Measurements from ENCODE around the gene CDH13. TPM values are rescaled to one million over a fixed set of nuclear protein-coding genes. Genes with fewer than 3 reads are reported as not detected.

The CDH13 gene
- total RNA-seq, 2 donors from 2014 or later: 2.4 to 6.3 TPM

GRCh38 chr16:82601989-82602640, 24.7 kb upstream of the CDH13 start:
- Histone ChIP-seq H3K4me1 (no peaks in the 10 kb centered on the region), H3K27me3 (no peaks in the 10 kb centered on the region), H3K4me3 (no peak overlapping the region), H3K36me3 (no peaks in the 10 kb centered on the region), H3K9ac (ENCODE audit: low read depth in 2 of 2, low read length in 2 of 2) (no peak overlapping the region), H3K9me3 (no peaks in the 10 kb centered on the region), H3K27ac (no peak overlapping the region)
- intact Hi-C loops (cut with DNase I): no loop called here
- no peak for TF ChIP-seq CTCF (IDR thresholded peaks at IDR 0.05)
- DNase-seq: no peak

GRCh38 chr16:82603784-82604411, 22.9 kb upstream of the CDH13 start:
- H3K4me1 ChIP-seq: no peaks in the 10 kb centered on the region
- H3K9me3 ChIP-seq: no peaks in the 10 kb centered on the region
- H3K27ac ChIP-seq: no peak overlapping the region
- no peaks in the 10 kb centered on the region for H3K27me3 ChIP-seq
- no peak overlapping the region for H3K9ac ChIP-seq (ENCODE audit: low read depth in 2 of 2, low read length in 2 of 2)
- no peak overlapping the region for H3K4me3 ChIP-seq
- peak; percentile 29 for DNase-seq
- TF ChIP-seq CTCF (IDR thresholded peaks at IDR 0.05): peak; percentile 54
- intact Hi-C loops (cut with DNase I): no loop called here
- H3K36me3 ChIP-seq: no peaks in the 10 kb centered on the region

DNA sequence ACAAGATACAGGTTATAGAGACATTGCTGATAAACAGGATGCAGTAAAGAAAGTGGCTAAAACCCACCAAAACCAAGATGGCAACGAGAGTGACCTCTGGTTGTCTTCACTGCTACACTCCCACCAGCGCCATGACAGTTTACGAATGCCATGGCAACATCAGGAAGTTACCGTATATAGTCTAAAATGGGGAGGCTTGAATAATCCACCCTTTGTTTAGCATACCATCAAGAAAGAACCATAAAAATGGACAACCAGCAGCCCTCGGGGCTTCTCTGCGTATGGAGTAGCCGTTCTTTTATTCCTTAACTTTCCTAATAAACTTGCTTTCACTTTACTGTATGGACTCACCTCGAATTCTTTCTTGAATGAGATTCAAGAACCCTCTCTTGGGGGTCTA, 21.7 kb upstream of the CDH13 start:
- TF ChIP-seq CTCF (IDR thresholded peaks at IDR 0.05): no peak
- Histone ChIP-seq H3K9ac (ENCODE audit: low read depth in 2 of 2, low read length in 2 of 2) (no peak overlapping the region), H3K36me3 (no peaks in the 10 kb centered on the region), H3K4me3 (no peak overlapping the region), H3K9me3 (no peaks in the 10 kb centered on the region), H3K27me3 (no peaks in the 10 kb centered on the region), H3K27ac (no peak overlapping the region), H3K4me1 (no peaks in the 10 kb centered on the region)
- no peak for DNase-seq
- intact Hi-C loops (cut with DNase I): no loop called here

DNA sequence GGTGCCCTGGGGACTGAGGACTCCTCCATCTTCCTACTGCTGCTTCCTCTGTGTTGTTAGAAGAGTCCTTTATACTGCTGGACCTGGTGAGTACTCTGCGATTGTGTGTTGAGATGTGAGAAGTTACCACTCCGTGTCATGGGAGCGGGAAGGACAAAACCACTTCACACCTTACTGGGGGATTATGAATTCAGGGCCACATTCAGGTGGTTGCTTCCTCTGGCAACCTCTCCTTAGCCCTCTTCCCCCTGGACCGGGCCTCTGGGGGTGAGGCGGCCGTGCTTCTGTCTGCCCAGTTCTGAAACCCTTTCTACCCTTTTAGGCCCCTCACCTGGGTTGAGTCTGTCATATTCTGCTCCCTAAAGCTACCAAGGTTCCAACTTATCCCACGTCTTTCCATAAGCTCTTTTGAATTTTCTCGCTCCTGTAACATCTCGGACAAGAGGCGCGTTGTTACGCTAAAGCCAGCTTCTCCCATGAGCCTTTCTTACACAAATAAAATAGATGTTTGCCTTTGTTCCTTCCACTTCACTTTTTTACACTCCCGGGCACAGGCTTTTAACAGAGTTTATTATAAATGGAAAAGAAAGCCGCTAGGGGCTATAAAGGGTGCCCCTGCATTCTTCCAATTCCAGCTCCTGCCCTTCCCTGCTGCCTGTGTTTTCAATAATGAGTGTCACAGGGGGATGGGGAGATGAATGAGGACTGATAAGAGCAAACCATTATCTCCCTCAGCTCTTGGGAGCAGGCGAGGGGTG, 20.7 kb upstream of the CDH13 start:
- TF ChIP-seq CTCF (IDR thresholded peaks at IDR 0.05): no peak
- Histone ChIP-seq H3K9ac (ENCODE audit: low read depth in 2 of 2, low read length in 2 of 2) (no peak overlapping the region), H3K4me3 (no peak overlapping the region), H3K9me3 (no peaks in the 10 kb centered on the region), H3K27ac (no peak overlapping the region), H3K4me1 (no peaks in the 10 kb centered on the region), H3K36me3 (no peaks in the 10 kb centered on the region), H3K27me3 (no peaks in the 10 kb centered on the region)
- intact Hi-C loops (cut with DNase I): no loop called here
- no peak for DNase-seq

DNA sequence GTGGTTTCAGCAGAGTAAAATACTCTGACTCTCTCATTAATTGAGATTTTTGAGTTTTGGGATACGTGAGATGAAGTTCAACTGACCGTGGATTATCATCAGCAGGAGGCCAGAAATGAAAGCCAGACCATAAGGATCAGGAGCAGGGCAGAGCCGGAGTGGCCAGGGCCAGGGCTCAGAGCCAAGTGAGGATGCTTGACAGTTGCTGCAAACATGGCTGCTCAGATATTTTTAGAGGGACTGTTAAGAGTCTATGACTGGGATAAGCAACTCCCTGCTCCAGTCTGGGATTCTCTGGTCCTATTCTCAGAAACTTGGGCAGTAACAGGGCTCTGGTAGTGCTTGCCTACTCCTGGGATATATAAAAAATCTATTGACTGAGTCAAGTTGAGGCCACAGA, 17.6 kb upstream of the CDH13 start:
- Histone ChIP-seq H3K36me3 (no peaks in the 10 kb centered on the region), H3K27ac (no peak overlapping the region), H3K27me3 (no peaks in the 10 kb centered on the region), H3K9ac (ENCODE audit: low read depth in 2 of 2, low read length in 2 of 2) (no peak overlapping the region), H3K9me3 (no peaks in the 10 kb centered on the region), H3K4me3 (no peak overlapping the region), H3K4me1 (no peaks in the 10 kb centered on the region)
- no peak for DNase-seq
- TF ChIP-seq CTCF (IDR thresholded peaks at IDR 0.05): no peak
- intact Hi-C loops (cut with DNase I): no loop called here
